SK-N-SH (cell line): ENCODE results near the gene SUPT3H. TPM values are rescaled to one million over a fixed set of nuclear protein-coding genes. Genes with fewer than 3 reads are reported as not detected.
"Not testable (repeated sequence)": the region's sequence is repeated elsewhere in the genome, so short reads cannot be mapped to it uniquely, and the experiment has no call there.

Experiments
- CTCF ChIA-PET: fragments of 300-600, 350-600 bp; formaldehyde crosslinking; extraction: SDS; loops from one replicate; lab custom pipeline; 2021; lab: Yijun Ruan, JAX
- POLR2A ChIA-PET: fragments of 350-600 bp; sonication (Branson Sonifier 250); formaldehyde crosslinking; extraction: SDS; loops from one replicate; lab custom pipeline; 2020; ENCODE audit warnings: antibody characterized with exemption, inconsistent platforms; lab: Yijun Ruan, JAX
- DNase-seq: peaks from one replicate; pipeline ENCODE4 v3.0.0; 2012
- H2AFZ ChIP-seq: fragments of 200-600 bp; sonication (generic); 2 replicates; pipeline ENCODE4 v1.8.1; 2016; ENCODE audit warnings: antibody characterized with exemption, mild to moderate bottlenecking, low read depth
- H3F3A ChIP-seq: fragments of 200-600 bp; sonication (generic); replicated peaks from 2 replicates; pipeline ENCODE3; 2016; ENCODE audit warnings: antibody characterized with exemption, mild to moderate bottlenecking; ENCODE audit not compliant: insufficient read depth
- H3K27ac ChIP-seq, 2 experiments: fragments of 200-500 bp in 1 of 2; fragments of 200-600 bp in 1 of 2; sonication (Bioruptor generic) in 1 of 2; sonication (generic), shearing (Covaris generic) in 1 of 2; 2 replicates each; pipeline versions ENCODE4 v1.5.1 to v1.6.1; 2014 to 2016; ENCODE audit warnings: low read depth in 2 of 2, inconsistent platforms in 1 of 2, low read length in 1 of 2, mild to moderate bottlenecking in 1 of 2, mixed read lengths in 1 of 2
- H3K27me3 ChIP-seq: fragments of 200-600 bp; sonication (generic), shearing (Covaris generic); 2 replicates; pipeline ENCODE4 v1.6.1; 2016; ENCODE audit warnings: mixed run types; ENCODE audit not compliant: insufficient read depth
- H3K36me3 ChIP-seq, 2 experiments: fragments of 200-500 bp in 1 of 2; fragments of 200-600 bp in 1 of 2; sonication (Bioruptor generic) in 1 of 2; sonication (generic) in 1 of 2; replicated peaks in 1 of 2; 2 replicates each; pipeline versions ENCODE3 to v1.5.1; 2014 to 2016; ENCODE audit warnings: low read length in 1 of 2, mild to moderate bottlenecking in 1 of 2; ENCODE audit not compliant: insufficient read depth in 2 of 2, control insufficient read depth in 1 of 2
- H3K4me1 ChIP-seq, 2 experiments: fragments of 200-500 bp in 1 of 2; fragments of 200-600 bp in 1 of 2; sonication (Bioruptor generic) in 1 of 2; sonication (generic), shearing (Covaris generic) in 1 of 2; 2 replicates each; pipeline versions ENCODE4 v1.5.1 to v1.6.1; 2014 to 2016; ENCODE audit warnings: low read depth in 1 of 2, low read length in 1 of 2, mixed run types in 1 of 2; ENCODE audit not compliant: insufficient read depth in 2 of 2, control insufficient read depth in 1 of 2
- H3K4me2 ChIP-seq: fragments of 200-600 bp; sonication (generic), shearing (Covaris generic); 2 replicates; pipeline ENCODE4 v1.6.1; 2017; ENCODE audit warnings: mixed run types
- H3K4me3 ChIP-seq, 2 experiments: fragments of 200-500 bp in 1 of 2; fragments of 200-600 bp in 1 of 2; sonication (Bioruptor generic) in 1 of 2; sonication (generic), shearing (Covaris generic) in 1 of 2; 2 replicates each; pipeline versions ENCODE4 v1.5.1 to v1.8.1; 2014 to 2016; ENCODE audit warnings: low read depth in 2 of 2, inconsistent platforms in 1 of 2, low read length in 1 of 2, mild to moderate bottlenecking in 1 of 2, mixed read lengths in 1 of 2, moderate library complexity in 1 of 2
- H3K79me2 ChIP-seq: fragments of 200-600 bp; sonication (generic); 2 replicates; pipeline ENCODE4 v1.8.1; 2017; ENCODE audit warnings: mild to moderate bottlenecking; ENCODE audit not compliant: insufficient read depth
- H3K9ac ChIP-seq: fragments of 200-600 bp; sonication (generic); 2 replicates; pipeline ENCODE4 v1.6.1; 2017; ENCODE audit warnings: mixed run types
- H3K9me2 ChIP-seq: fragments of 200-600 bp; sonication (generic); 2 replicates; pipeline ENCODE4 v1.6.1; 2017; ENCODE audit warnings: mixed run types
- H3K9me3 ChIP-seq: fragments of 200-600 bp; sonication (generic); 2 replicates; pipeline ENCODE4 v1.6.1; 2017; ENCODE audit warnings: mixed run types, mild to moderate bottlenecking, moderate library complexity
- H4K20me1 ChIP-seq: fragments of 200-600 bp; sonication (generic); 2 replicates; pipeline ENCODE4 v1.6.1; 2017; ENCODE audit warnings: mild to moderate bottlenecking, mixed run types; ENCODE audit not compliant: insufficient read depth
- ELF1 ChIP-seq: IDR thresholded peaks from 2 replicates; pipeline ENCODE4 v1.4.0; 2012
- EP300 ChIP-seq, 2 experiments: IDR thresholded peaks; 2 replicates each; pipeline versions ENCODE4 v1.4.0 to v1.6.1; 2012; ENCODE audit warnings: borderline replicate concordance in 1 of 2, low read depth in 1 of 2, low read length in 1 of 2
- FOSL2 ChIP-seq: IDR thresholded peaks from 2 replicates; pipeline ENCODE4 v1.4.0; 2012; ENCODE audit warnings: low read depth, mild to moderate bottlenecking, moderate library complexity, borderline replicate concordance
- FOXJ3 ChIP-seq: sonication (generic); formaldehyde crosslinking; IDR thresholded peaks from 2 replicates; pipeline ENCODE4 v1.5.1; 2020; ENCODE audit warnings: mild to moderate bottlenecking, missing genetic modification reagents
- GABPA ChIP-seq: IDR thresholded peaks from 2 replicates; pipeline ENCODE4 v1.4.0; 2012; ENCODE audit warnings: low read depth, mild to moderate bottlenecking
- GATA2 ChIP-seq: sonication (generic); formaldehyde crosslinking; IDR thresholded peaks from 2 replicates; pipeline ENCODE4 v1.5.0; 2020; ENCODE audit warnings: mild to moderate bottlenecking, missing genetic modification reagents
- MEF2A ChIP-seq: IDR thresholded peaks from 2 replicates; pipeline ENCODE4 v1.4.0; 2012; ENCODE audit warnings: low read depth, borderline replicate concordance
- MXI1 ChIP-seq: IDR thresholded peaks from 2 replicates; pipeline ENCODE4 v1.6.1; 2012; ENCODE audit warnings: mild to moderate bottlenecking, low read depth, low read length, improper control_type of control experiment
- NFIC ChIP-seq: IDR thresholded peaks from 2 replicates; pipeline ENCODE4 v1.4.0; 2012; ENCODE audit warnings: borderline replicate concordance
- NRF1 ChIP-seq: IDR thresholded peaks from 2 replicates; pipeline ENCODE4 v1.6.1; 2012; ENCODE audit warnings: low read depth, mild to moderate bottlenecking, low read length
- POLR2AphosphoS5 ChIP-seq: IDR thresholded peaks from 2 replicates; pipeline ENCODE4 v1.6.1; 2012; ENCODE audit warnings: low read depth, low read length
- SMC3 ChIP-seq: IDR thresholded peaks from 2 replicates; pipeline ENCODE4 v1.6.1; 2012; ENCODE audit warnings: low read depth, low read length, improper control_type of control experiment
- TAF1 ChIP-seq: IDR thresholded peaks from 2 replicates; pipeline ENCODE4 v1.6.1; 2012; ENCODE audit warnings: low read depth, mild to moderate bottlenecking, low read length, moderate library complexity, borderline replicate concordance
- USF2 ChIP-seq: fragments of 150-350 bp; IDR thresholded peaks from 2 replicates; pipeline ENCODE4 v1.6.1; 2017; ENCODE audit warnings: antibody characterized with exemption, low read length, low read depth, borderline replicate concordance
- YY1 ChIP-seq: IDR thresholded peaks from 2 replicates; pipeline ENCODE4 v1.4.0; 2012; ENCODE audit warnings: low read depth, mild to moderate bottlenecking
- ZBTB33 ChIP-seq: IDR thresholded peaks from 2 replicates; pipeline ENCODE4 v1.4.0; 2012; ENCODE audit warnings: low read depth, borderline replicate concordance
- WGBS: methylation state at CpG from one replicate; pipeline ENCODE4 v1.1.6; 2017; ENCODE audit warnings: low lambda C conversion rate; 5-methylcytosine and 5-hydroxymethylcytosine counted together
- polyA plus RNA-seq, 3 experiments: library from polyadenylated mRNA; depleted of rRNA; stranded (reverse); fragments of >200 nt; gene quantifications; 2 replicates each; pipeline ENCODE4 v1.2.3, GENCODE V29; 2012
- TF ChIP-seq, protein P1 (sequence below): fragments of 200-600 bp; sonication (generic); IDR thresholded peaks from 2 replicates; pipeline ENCODE4 v1.6.1; 2017; ENCODE audit warnings: antibody characterized with exemption, mild to moderate bottlenecking, moderate library complexity
- TF ChIP-seq, protein P2 (sequence below): fragments of 150-350 bp; IDR thresholded peaks from 2 replicates; pipeline ENCODE4 v1.6.1; 2016; ENCODE audit warnings: mild to moderate bottlenecking, low read depth, low read length

Gene SUPT3H
- polyA plus RNA-seq, 1 of the 3 experiments (the other 2 are of a cell fraction): 10.9 TPM

DNA sequence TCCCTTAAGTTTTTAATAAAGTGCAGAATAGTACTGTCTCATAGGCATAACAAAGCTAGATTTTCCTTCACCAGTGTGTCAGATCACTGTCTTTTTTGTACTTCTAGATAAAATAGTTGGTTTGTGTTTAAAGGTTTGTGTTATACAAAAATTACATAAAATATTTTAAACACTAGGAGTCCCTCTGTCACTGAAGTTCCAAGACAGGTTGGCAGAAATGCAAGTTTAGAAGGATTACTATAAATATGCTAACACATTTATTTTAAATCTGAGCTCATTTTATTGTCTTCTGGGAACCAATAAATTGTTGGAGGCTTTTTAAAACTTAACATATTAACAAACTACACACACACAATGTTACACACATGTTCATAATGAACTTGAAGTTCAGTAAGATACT, 80.4 kb downstream of the SUPT3H start:
- Histone ChIP-seq H3K36me3 (no peaks in the 10 kb centered on the region), H3K27me3 (no peaks in the 10 kb centered on the region), H3K4me2 (no peak overlapping the region), H3F3A (no peaks in the 10 kb centered on the region), H3K9me3 (0 out of 2 replicates have a peak, but pooled peaks cover 4% of the 10 kb centered on the region), H4K20me1 (no peaks in the 10 kb centered on the region), H3K9me2 (no peaks in the 10 kb centered on the region)
- DNase-seq: no peak
- TF ChIP-seq MEF2A: no peak
- TF ChIP-seq FOSL2: no peak
- no peak for TF ChIP-seq USF2
- TF ChIP-seq YY1: no peak
- no peak for TF ChIP-seq TAF1
- no peak for TF ChIP-seq GATA2 (CRISPR knock-in tag)
- TF ChIP-seq MXI1: no peak
- TF ChIP-seq, protein P1, sequence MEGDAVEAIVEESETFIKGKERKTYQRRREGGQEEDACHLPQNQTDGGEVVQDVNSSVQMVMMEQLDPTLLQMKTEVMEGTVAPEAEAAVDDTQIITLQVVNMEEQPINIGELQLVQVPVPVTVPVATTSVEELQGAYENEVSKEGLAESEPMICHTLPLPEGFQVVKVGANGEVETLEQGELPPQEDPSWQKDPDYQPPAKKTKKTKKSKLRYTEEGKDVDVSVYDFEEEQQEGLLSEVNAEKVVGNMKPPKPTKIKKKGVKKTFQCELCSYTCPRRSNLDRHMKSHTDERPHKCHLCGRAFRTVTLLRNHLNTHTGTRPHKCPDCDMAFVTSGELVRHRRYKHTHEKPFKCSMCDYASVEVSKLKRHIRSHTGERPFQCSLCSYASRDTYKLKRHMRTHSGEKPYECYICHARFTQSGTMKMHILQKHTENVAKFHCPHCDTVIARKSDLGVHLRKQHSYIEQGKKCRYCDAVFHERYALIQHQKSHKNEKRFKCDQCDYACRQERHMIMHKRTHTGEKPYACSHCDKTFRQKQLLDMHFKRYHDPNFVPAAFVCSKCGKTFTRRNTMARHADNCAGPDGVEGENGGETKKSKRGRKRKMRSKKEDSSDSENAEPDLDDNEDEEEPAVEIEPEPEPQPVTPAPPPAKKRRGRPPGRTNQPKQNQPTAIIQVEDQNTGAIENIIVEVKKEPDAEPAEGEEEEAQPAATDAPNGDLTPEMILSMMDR: no peak
- TF ChIP-seq NRF1: no peak
- no peak for TF ChIP-seq POLR2AphosphoS5
- TF ChIP-seq ZBTB33: no peak
- no peak for TF ChIP-seq GABPA
- TF ChIP-seq, protein P2, sequence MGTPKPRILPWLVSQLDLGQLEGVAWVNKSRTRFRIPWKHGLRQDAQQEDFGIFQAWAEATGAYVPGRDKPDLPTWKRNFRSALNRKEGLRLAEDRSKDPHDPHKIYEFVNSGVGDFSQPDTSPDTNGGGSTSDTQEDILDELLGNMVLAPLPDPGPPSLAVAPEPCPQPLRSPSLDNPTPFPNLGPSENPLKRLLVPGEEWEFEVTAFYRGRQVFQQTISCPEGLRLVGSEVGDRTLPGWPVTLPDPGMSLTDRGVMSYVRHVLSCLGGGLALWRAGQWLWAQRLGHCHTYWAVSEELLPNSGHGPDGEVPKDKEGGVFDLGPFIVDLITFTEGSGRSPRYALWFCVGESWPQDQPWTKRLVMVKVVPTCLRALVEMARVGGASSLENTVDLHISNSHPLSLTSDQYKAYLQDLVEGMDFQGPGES: no peak
- no peak for TF ChIP-seq FOXJ3 (CRISPR knock-in tag)
- no peak for TF ChIP-seq ELF1
- TF ChIP-seq SMC3: no peak
- no peak for TF ChIP-seq NFIC
- TF ChIP-seq EP300 (IDR thresholded peaks at IDR 0.05; ENCODE audit: borderline replicate concordance in 1 of 2, low read depth in 1 of 2, low read length in 1 of 2): no peak
- TF ChIP-seq, all 33 proteins: peak for 0
- Histone ChIP-seq H3K4me3 (no peak overlapping the region), H2AFZ (no peak overlapping the region), H3K27ac (no peak overlapping the region), H3K79me2 (no peaks in the 10 kb centered on the region), H3K9ac (no peak overlapping the region), H3K4me1 (no peaks in the 10 kb centered on the region)
- ChIA-PET CTCF (no interaction called here), POLR2A (interaction anchor here (1.1 kb wide), 1 partner anchor 123 kb away, joined by 3 read pairs; no protein-coding TSS in a partner anchor)

DNA sequence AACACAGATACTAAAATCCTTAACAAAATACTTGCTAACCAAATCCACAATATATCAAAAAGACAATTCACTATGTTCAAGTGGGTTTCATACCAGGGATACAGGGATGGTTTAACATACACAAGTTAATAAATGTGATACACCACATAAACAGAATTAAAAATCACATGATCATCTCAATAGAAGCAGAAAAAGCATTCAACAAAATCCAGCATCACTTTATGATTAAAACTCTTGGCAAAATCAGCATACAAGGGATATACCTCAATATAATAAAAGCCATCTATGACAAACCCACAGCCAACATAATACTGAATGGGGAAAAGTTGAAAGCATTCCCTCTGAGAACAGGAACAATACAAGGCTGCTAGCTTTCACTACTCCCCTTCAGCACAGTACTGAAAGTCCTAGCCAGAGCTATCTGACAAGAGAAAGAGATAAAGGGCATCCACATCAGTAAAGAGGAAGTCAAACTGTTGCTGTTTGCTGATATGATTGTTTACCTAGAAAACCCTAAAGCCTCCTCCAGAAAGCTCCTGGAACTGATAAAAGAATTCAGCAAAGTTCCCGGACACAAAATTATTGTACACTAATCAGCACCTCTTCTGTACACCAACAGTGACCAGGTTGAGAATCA, 83.6 kb downstream of the SUPT3H start:
- H3K4me1 ChIP-seq, H3K9me2 ChIP-seq, H3K4me3 ChIP-seq, POLR2A ChIA-PET, H3K36me3 ChIP-seq, H3K9me3 ChIP-seq, H3K27me3 ChIP-seq, H3K4me2 ChIP-seq, H2AFZ ChIP-seq, H4K20me1 ChIP-seq, DNase-seq, H3K9ac ChIP-seq, CTCF ChIA-PET, H3K27ac ChIP-seq, H3F3A ChIP-seq, H3K79me2 ChIP-seq: not testable (repeated sequence)
- WGBS: 20% methylated on average over 1 of the region's 1 CpG
